Epidermal melanocyte (primary cell): ENCODE results near the gene OAF.

Experiments used
- DNase-seq: peaks from one replicate; pipeline ENCODE4 v3.0.0; 2011; ENCODE audit warnings: low spot score; ENCODE audit not compliant: insufficient read length

OAF gene

DNA sequence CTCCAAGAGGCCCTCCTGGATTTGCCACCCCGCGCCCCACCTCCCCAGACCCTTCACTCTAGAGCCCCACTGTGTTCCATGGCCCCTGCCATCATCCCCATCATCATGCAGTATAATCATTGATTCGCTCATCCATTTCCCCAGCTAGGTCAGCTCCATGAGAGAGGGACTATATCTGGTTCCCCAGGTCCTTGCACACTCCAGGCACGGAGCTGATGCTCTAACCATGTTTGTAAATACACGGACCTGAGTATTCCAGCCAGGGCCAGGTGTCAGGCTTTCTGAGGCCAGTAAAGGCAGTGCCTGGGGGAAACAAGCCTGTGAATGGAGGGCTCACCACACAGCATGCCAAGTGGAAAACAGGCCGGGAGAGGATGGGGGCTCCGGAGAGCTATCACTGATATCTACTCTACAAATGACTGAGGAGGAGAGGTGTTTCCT, 27.1 kb upstream of the OAF start:
- DNase-seq, result no peak

DNA sequence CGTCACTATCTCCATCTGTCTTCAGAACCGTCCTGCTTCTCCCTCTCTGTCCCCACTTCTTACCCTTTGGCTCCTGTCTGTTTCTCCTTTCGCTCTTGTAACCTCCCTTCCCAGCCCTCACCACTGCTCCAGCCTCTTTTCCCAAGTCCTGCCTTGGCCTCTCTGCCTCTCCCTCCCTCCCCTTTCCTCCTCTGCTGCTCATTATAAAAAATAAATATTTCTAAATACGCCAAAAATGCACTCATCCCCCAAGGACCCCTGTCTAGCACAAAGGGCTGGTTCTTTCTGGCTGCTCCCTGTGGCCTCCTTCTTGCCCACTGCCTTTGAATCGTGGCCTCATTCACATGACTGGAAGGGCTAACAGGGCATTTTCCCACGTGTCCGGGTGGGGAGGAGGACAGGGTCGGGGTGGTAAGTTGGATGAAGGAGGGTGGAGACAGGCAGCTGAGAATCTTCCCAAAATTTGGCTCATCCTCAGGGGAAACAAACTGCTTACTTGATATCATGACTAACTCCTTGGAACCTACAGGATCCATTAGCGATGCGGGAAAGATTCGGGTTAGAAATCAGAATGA, 26.4 kb upstream of the OAF start:
- no peak for DNase-seq

DNA sequence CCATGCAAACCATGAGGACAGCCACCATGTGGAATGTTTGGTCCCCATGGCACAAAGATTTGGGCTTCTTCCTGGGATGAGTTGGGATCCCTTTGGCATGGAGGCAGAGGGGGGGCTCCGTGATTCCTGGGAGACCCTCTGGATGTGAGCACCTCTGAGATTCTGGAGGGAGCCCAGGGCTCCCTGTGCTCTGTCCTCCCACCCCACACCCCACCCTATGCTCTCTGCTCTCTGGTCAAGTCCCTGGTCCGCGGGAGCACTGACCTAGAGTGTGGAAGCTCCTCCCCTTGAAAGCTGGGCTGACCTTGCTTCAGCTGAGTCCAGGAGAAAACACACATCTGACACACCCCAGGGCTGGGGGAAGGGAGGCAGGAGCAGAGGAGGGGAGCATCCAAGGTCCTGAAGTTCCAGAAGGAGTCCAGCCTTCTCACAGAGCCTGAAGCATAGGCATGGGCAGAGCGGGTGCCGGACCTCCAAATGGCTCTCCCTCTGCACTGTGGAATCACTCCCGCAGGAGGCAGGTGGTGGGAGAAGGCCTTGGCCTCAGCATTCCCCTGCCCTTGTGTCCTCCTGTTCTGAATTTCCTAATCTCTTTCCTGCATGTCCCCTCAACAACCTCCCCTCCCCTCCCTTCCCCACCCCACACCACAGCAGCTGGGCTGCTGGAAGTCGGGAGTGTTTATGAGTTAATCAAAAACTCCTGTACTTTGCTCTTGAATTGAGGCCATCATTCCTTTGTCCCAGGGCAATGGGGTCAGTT, 25.7 kb upstream of the OAF start:
- no peak for DNase-seq

DNA sequence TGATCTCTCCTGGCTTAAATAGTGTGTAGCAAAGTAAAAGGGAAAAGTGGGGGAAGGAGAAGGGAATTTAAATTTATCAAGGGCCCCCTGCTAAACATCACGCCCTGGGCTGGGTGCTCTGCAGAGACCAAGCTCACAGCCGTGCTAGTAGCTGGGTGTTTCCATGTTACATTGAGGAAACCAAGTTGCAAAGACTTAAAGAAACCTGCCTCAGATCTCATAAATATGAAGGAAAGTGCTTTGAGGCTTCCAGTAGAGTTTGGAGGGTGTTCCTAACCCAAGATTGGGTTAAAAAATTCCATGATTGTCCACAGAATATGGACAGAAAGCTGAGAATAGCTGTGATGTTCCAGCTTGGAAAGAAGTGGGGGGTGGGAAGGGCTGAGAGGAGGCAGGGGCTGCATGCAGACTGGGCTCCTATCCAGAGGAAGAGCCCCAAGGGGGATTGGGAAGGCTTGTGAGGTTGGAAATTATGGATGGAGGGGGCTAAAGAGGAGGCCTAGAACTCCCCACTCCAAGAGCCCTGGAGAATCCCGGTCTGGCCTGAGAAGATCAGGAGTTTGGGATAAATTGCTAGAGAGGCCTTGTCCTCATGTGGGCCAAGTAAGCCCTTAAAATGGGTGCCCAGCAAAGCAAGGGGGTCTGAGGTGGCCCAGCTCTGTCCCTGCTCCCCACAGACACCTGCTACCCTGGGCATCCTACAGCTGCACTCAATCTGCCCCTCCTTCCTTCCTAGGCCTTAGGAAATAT, 25.0 kb upstream of the OAF start:
- DNase-seq, result no peak

DNA sequence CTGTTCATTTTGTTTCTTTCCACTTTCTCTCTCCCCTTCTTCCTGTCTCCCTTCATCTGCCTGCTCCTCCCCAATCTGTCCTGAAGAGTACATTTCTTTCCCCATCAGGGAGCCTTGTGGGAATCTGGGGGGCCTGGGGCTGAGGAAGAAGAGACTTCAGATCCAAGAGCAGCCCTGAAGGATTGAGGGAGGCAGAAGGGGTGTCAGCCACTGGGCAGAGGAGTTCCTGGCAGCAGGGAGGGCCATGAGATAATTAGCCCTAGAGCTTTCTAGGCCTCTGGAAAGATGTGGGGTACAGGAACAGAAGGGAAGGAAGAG, 24.4 kb upstream of the OAF start:
- no peak for DNase-seq

DNA sequence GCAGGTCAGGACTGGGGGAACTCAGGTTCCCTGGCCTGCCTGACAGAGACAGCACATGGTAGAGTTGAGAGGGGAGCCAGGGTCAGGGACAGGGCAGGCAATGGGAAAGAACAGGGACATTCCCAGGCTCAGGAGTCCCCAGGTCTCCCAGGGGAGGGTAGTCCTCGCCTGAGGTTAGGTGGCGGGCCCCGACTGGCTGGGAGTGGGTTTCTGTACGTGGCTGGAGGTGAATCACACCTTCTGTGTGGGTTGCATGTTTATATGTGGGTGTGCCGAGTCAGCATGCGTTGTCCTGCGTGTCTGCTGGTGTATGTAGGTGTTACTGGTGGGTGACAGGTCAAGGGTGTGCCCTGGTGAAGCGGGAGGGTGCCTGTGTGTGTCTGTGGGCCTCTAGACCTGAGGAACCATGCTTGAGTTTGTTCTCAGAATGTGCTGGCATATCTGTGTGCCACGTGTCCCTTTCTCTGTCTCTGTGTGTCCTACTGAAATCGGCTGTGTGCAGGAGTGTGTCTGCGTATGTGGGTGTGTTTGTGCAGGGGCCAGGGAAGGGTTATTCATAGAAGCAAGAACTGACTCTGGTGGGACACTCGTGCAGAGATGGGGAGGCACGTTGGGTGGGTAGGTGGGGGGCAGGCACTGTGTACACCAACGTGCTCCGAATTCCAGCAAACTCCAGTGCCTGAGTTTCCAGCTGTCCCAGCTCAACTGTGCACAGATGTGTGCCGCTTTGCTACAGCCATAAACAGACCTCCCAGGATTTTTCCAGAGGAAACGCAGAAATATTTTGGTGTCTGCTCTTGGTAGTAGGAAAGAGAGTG, 23.8 kb upstream of the OAF start:
- no peak for DNase-seq

DNA sequence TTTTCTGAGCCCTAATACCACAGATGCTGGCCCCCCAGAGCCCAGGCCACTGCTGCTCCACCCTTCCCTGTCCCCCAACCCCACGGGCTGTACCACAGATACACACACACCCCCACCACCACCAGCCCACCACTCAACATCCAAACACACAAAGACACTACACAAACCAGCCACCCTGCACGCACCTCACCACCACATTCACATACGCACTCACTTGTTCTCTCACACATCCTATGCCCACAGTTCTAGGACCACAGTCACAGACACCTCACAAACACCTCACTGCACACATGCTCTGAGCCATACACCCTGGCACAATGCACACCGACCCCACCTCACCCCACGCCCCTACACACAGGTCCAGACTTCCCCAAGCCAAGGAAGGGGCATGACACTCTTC, 22.5 kb upstream of the OAF start:
- DNase-seq, result no peak

DNA sequence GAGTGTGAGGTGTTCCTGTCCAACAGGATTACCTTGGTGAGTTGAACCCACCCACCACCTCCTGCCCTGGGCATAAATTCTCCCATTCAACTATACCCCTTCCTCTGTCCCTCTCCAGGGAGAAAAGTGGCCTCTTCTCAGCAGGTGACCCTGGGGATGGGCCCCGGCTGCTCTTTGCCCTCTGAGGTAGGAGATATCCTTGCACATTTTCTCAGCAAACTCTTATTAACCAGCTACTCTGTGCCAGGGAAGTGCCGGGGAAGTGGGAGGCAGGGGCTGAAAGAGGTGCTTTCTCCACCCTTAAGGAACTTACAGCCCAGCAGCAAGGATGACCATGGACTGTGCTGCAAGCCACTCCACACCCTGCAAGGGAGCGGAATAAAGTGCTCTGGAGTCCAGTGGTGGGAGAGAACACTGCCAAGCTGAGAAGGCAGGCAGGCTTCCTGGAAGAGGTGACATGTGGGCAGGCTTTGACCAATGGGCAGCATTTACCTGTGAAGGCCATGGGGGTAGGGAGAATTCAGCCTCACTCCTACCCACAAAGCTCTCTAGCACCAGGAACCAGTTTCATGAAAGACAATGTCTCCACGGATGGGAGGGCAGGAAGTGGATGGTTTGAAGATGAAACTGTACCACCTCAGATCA, 21.9 kb upstream of the OAF start:
- DNase-seq, result no peak

DNA sequence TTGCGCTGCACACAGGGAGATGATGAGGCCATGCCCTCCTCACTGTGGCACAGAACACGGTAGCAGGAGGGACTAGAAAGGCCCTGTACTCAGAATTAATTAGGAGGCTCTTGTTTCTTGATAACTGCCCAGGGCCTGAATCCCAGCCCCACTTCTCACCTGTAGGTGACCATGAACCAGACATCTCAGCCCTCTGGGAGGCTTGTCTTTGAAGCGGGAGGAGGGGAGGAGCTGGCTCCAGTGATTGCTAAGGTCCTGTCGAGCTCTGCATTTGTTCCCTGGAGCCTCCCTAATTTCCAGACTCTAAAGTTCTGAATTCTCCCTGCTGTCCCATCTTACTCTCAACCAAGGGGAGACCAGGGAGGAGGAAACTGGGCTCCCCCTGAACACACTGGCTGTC, 19.8 kb upstream of the OAF start:
- DNase-seq, result no peak

DNA sequence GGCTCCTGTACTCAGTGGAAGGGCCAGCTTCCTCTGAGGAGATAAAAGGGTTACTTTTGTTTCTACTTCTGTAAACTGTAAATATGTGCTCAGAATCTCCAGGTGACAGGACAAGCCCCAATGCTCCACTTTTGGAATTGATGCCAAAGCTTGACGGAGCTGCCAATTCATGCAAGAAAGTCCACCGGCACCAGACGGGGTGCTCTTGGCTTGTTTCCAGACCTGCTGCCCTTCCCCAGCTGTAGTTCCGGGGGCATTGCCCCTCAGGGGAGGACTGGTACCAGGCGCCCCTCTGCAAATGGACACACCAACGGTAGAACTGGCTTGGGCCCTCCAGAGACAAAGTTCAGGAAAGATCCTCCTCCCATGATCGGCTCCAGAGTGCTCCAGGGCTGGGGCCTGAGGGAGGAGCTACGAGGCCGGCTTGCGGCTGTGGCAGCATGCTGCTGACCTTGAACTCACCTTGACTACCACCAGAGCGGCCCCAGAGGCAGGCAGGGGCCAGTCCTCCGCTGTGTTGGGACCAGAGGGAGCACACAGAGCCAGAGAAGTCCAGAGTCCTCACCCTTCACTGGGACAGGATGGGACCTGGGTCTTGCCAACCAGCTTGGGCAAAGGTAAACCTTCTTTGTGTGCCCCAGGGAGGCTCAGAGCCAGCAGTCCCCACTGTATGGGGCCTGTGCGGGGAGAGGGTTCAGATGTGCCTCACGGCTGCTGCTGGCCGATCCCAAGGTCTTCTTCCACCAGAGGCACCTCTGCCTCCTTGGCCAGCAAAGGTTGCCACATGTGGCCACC, 17.8 kb upstream of the OAF start:
- no peak for DNase-seq

DNA sequence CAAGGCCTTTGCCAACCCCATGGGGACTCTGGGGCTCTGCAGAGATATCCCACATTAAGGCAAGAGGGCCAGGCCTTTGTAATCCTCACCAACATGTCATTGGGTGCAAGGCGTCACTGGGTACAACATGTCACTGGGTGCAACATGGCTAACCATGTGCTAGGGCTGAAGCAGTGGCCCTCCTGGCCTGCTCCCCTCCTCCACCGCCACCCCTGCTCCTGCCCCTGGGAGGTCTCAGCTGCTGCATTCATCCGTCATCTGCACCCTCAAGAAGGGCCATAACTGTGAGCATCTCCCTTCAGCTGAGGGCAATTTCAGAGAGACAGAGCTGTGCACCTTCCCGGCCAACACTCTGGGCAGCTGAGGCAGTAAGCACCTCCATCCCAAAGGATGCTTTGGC, 16.7 kb upstream of the OAF start:
- DNase-seq, result no peak

DNA sequence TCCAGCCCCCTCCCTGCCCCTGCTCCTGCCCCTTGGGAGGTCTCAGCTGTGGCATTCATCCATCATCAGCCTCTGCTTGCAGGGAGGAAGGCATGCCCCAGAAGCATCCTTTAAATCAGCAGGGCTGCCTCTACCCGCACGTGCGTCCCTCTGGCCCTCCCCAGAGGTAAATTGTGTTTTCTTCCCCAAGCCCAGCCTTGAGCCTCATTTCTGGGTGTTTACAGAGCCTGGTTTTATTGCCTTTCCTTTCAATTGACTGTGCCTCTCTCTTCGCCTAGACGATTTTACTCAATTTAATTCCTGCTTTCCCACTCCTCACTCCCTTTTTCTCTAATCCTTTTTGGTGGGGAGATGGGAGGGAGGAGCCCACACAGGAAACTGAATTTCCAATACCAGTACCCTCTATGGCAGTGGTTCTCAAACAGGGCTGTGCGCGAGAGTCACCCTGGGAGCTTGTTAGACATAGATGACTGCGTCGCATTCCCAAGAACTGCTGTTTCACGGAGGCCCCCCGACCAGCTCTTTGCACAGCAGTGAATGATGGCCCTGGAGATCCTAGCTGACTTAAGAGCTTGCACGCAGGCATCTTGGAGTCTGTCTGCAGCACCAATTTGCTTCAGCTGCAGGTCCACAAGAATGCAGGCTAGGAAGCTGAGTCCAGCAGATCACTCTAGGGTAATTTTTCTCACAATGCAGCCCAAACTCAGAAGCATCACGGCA, 15.1 kb upstream of the OAF start:
- no peak for DNase-seq

DNA sequence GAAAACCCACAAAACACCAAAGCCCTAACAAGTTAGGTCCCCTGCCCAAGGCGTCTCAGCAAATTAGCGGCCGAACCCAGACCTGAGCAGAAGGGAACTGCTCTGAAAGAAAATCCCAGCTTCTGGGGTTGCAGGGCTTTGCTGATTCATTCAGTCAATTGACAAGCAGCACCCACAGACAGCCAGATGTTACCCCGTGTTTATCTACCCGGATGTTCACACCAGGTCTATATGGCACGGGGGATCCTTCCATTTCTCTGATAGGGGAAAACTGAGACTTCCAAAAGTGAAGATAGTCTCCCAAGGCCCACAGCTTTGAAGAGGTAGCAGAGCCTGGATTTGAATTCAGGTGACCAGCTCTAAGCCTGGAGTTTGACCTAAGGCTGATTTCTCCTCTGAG, 14.0 kb upstream of the OAF start:
- DNase-seq, result no peak

DNA sequence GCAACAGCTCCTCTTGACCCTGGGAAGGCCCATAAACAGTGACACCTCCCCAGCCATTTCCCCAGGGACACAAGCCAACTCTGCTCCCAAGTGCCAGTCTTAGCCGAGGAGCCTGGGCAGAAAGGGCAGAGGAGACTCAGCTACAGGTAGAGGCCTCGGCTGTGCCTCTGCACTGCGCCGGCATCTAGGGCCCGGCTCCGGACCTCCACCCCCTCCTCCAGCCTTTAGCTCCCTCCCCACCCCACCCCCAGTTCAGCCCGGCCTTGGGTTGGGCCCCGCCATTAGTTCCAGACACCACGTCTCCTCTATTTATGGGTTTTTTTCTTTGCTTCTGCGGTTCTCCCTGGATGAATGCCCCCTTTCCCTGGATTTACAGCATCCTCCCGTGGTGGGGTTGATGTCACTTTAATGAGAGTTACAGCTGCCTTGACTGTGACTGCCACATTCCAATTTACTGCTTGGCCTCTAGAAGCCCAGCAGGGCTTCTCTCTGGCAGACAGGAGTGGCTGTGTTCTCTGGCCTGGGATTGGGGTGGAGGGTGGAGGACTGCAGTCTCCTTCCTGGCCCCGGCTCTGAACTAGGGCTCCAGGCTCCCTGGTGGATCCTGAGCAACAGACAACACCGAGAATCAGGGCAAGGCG, 13.5 kb upstream of the OAF start:
- DNase-seq, result no peak

DNA sequence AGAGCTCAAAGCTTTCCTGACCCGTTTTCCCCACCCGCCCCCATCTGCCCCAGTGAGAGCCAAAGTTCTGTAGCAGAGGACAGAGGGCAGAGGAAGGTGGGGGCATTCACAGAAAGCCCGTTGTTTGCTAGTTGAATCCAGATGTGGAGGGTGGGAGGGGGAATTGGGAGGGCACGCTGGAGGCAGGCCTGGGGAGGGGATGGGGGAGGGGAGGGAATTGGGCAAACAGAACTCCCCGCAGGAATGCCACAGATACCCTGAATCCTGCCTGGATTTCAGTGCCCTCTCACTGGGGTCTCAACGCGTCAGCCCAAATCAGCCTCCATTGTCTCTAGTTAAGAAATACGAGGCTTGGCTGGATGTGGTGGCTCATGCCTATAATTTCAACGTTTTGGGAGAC, 12.9 kb upstream of the OAF start:
- no peak for DNase-seq

DNA sequence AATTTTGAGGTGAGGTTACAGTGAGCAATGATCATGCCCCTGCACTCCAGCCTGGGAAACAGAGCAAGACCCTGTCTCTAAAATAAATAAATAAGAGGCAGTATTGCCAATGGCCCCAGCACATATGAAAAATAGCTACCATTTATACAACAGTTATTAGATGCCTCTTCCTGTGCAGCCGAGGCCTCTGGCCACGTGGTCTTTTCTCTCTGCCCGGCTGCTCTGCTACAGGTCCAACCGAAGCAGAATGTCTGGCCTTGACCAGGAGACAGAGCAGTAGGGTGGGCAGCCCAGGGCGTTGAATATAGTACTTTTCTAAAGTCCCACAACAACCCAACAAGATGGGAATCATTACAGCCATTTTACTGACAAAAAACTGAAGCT, 12.4 kb upstream of the OAF start:
- DNase-seq, result no peak

DNA sequence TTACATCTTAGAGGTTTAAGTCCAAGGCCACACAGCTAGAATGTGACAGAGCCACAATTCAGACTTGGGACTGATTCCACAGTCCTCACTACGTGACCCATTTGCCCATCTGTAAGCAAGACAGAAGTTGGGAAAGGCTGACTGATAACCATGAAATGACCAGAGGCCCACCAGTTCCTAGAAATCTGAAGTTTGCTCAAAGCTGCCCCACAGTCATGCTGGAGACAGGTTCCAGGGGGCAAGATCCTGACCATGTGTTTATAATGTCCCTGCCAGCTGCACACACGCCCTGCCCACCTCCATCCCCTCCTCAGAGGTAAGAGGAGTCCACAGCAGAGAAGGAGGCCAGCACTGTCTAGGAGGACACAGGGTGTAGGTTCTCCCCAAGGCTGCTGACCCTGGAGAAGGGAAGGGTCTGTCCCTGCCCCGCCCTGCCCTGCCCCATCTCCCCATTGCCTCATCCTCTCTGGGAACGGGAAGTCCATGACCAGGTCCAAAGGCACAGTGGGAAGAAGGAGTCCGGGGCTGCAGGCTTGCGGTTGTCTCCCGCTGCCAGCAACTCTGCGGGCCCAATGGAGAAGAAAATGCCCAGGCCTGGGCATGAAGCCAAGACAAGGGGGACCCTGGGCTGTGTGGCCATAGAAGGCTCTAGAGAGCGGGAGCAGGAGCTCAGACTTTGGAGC, 11.9 kb upstream of the OAF start:
- DNase-seq, result no peak

DNA sequence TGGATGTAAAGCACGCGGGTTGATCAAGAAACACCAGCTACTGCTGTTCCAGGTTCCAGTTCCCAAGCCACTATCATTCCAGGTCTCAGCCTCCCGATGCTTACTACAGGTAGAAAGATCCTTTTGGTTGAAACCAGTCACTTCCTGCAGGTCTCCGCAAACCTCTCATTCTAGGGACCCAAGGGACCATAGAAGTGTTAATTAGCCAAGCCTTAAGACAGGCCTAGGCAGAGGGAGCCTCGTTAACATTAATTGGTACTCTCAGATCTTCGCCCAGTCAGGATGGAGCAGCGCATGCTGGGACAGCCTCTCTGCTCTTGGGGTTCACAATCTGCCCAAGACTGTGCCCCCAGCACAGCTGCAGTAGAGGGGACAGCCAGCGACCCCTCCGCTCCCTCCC, 11.2 kb upstream of the OAF start:
- DNase-seq, result no peak

DNA sequence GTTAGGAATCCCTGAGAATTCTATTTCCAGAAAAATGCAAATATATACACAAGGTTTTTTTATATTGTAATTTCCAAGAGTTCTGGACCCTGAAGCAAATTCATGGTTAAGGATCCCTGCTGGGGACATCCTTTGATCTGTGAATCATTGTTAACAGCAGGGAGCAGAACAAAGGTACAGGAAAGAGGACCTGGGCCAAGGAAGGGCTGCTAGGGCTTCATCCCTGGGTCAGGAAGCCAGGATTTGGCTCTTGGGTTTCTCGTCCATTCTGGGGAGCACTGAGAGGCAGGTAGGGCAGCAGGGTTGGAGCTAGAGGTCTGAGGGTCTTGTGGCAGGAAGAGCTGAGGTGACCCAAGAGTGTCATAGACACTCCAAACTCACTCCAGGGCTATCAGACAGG, 10.2 kb upstream of the OAF start:
- DNase-seq, result no peak
